Measurements from ENCODE around the gene EYA4.

EYA4 gene

DNA sequence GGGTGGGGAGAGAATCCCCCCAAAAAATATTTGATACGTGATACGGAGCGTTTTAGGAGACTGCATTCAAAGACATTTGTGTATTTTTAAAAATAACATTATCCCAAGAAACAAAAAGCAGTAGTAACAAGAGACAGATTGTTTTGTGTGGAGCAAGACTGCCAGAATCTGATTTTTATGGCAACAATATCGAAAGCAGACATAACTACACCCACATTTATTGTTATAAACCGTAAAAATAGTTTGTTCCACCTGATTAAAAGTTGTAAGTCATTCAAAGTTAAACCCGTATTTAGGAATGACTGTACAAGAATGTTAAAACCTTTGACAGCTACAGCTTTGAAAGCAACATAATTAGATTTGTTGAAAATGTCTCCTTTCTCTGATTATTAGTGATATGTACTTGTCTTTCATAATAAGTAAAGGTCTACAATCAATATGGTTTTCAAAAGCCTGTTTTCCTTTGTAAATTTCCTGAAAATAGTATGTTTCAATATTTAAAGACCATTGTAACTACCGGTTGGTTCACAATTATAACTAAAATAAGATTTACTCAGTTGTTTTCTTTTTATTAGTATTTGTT is 2.7 kb downstream of the EYA4 start:
- Histone ChIP-seq H3K27me3 (ENCODE audit: low read depth, low read length) (peaks cover 21% of the 10 kb centered on the region), H3K9me3 (ENCODE audit: control insufficient read depth in 1 of 2, low read length in 2 of 2) (no peaks in the 10 kb centered on the region), H3K36me3 (ENCODE audit: control insufficient read depth in 1 of 2, insufficient read depth in 2 of 2, low read length in 2 of 2) (no peaks in the 10 kb centered on the region), H3K27ac (ENCODE audit: low read length) (no peak overlapping the region), H3K4me1 (ENCODE audit: control insufficient read depth in 1 of 2, insufficient read depth in 2 of 2, low read length in 2 of 2) (peaks cover 0 to 23% of the 10 kb centered on the region in 2 donors), H3K4me3 (ENCODE audit: low read depth in 1 of 2, low read length in 2 of 2) (no peak overlapping the region)

DNA sequence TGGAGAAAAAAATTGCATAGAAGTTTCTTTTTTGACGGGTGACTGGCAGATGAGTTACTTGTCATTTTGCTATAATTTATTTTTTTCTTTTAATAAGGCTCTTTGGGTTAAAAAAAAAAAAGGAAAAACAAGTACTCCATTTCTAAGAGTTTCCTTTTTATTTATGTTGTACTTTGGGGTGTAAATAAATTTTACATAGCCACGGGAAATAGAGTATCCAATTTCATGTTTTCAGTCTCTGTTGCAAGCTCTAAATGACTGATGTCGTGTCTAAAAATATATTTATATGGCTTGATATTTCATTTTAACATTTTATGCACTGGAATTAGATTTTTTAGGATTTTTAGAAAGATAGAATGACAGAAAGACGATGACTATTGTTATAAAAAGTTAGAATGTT is 3.4 kb downstream of the EYA4 start:
- H3K4me1 ChIP-seq (ENCODE audit: control insufficient read depth in 1 of 2, insufficient read depth in 2 of 2, low read length in 2 of 2) = peaks cover 0 to 23% of the 10 kb centered on the region in 2 donors
- peaks cover 21% of the 10 kb centered on the region for H3K27me3 ChIP-seq (ENCODE audit: low read depth, low read length)

GRCh38 chr6:133245007-133245406 is 3.9 kb downstream of the EYA4 start:
- H3K4me3 ChIP-seq (ENCODE audit: low read depth in 1 of 2, low read length in 2 of 2) = no peak overlapping the region
- no peaks in the 10 kb centered on the region for H3K9me3 ChIP-seq (ENCODE audit: control insufficient read depth in 1 of 2, low read length in 2 of 2)
- no peak overlapping the region for H3K27ac ChIP-seq (ENCODE audit: low read length)
- peaks cover 0 to 23% of the 10 kb centered on the region in 2 donors for H3K4me1 ChIP-seq (ENCODE audit: control insufficient read depth in 1 of 2, insufficient read depth in 2 of 2, low read length in 2 of 2)
- no peaks in the 10 kb centered on the region for H3K36me3 ChIP-seq (ENCODE audit: control insufficient read depth in 1 of 2, insufficient read depth in 2 of 2, low read length in 2 of 2)
- H3K27me3 ChIP-seq (ENCODE audit: low read depth, low read length) = peaks cover 21% of the 10 kb centered on the region

More for the DNA sequence above, 3.4 kb downstream of the EYA4 start:
- no peaks in the 10 kb centered on the region for H3K36me3 ChIP-seq (ENCODE audit: control insufficient read depth in 1 of 2, insufficient read depth in 2 of 2, low read length in 2 of 2)
- H3K9me3 ChIP-seq (ENCODE audit: control insufficient read depth in 1 of 2, low read length in 2 of 2) = no peaks in the 10 kb centered on the region
- H3K27ac ChIP-seq (ENCODE audit: low read length) = no peak overlapping the region
- H3K4me3 ChIP-seq (ENCODE audit: low read depth in 1 of 2, low read length in 2 of 2) = no peak overlapping the region

- Histone ChIP-seq H3K9me3 (ENCODE audit: control insufficient read depth in 1 of 2, low read length in 2 of 2) (no peaks in the 10 kb centered on the region), H3K36me3 (ENCODE audit: control insufficient read depth in 1 of 2, insufficient read depth in 2 of 2, low read length in 2 of 2) (no peaks in the 10 kb centered on the region), H3K27me3 (ENCODE audit: low read depth, low read length) (peaks cover 17% of the 10 kb centered on the region), H3K4me3 (ENCODE audit: low read depth in 1 of 2, low read length in 2 of 2) (no peak overlapping the region), H3K4me1 (ENCODE audit: control insufficient read depth in 1 of 2, insufficient read depth in 2 of 2, low read length in 2 of 2) (peaks cover 0 to 23% of the 10 kb centered on the region in 2 donors), H3K27ac (ENCODE audit: low read length) (no peak overlapping the region)
Observed at GRCh38 chr6:133245422-133245903, 4.3 kb downstream of the EYA4 start.

GRCh38 chr6:133247581-133247980 is 6.4 kb downstream of the EYA4 start:
- Histone ChIP-seq H3K4me1 (ENCODE audit: control insufficient read depth in 1 of 2, insufficient read depth in 2 of 2, low read length in 2 of 2) (peaks cover 0 to 8% of the 10 kb centered on the region in 2 donors), H3K9me3 (ENCODE audit: control insufficient read depth in 1 of 2, low read length in 2 of 2) (no peaks in the 10 kb centered on the region), H3K4me3 (ENCODE audit: low read depth in 1 of 2, low read length in 2 of 2) (no peak overlapping the region), H3K27me3 (ENCODE audit: low read depth, low read length) (peaks cover 10% of the 10 kb centered on the region), H3K27ac (ENCODE audit: low read length) (no peak overlapping the region), H3K36me3 (ENCODE audit: control insufficient read depth in 1 of 2, insufficient read depth in 2 of 2, low read length in 2 of 2) (no peaks in the 10 kb centered on the region)

- Histone ChIP-seq H3K4me1 (ENCODE audit: control insufficient read depth in 1 of 2, insufficient read depth in 2 of 2, low read length in 2 of 2) (no peaks in the 10 kb centered on the region), H3K27me3 (ENCODE audit: low read depth, low read length) (peaks cover 2% of the 10 kb centered on the region), H3K36me3 (ENCODE audit: control insufficient read depth in 1 of 2, insufficient read depth in 2 of 2, low read length in 2 of 2) (no peaks in the 10 kb centered on the region), H3K4me3 (ENCODE audit: low read depth in 1 of 2, low read length in 2 of 2) (no peak overlapping the region), H3K27ac (ENCODE audit: low read length) (no peak overlapping the region), H3K9me3 (ENCODE audit: control insufficient read depth in 1 of 2, low read length in 2 of 2) (no peaks in the 10 kb centered on the region)
Observed at GRCh38 chr6:133248241-133249001, 7.3 kb downstream of the EYA4 start.

DNA sequence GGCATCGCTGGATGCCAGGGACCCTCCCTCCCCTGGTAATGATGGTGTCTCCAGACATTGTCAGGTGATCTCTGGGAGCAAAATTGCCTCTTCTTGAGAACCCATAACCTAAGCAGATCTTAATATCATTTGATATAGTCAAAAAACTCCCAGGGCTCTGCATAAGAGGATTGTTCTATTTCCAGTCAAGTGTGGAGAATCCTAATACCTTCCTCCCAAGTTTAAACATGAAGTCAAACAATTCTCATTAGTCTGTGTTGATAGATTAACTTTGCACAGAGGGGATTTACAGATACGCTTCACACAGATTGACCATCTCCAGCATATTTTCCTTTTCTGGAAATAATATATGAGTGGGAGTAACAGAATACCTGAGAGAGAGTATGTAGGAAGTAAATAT is 10.5 kb downstream of the EYA4 start:
- Histone ChIP-seq H3K4me1 (ENCODE audit: control insufficient read depth in 1 of 2, insufficient read depth in 2 of 2, low read length in 2 of 2) (no peaks in the 10 kb centered on the region), H3K27ac (ENCODE audit: low read length) (no peak overlapping the region), H3K27me3 (ENCODE audit: low read depth, low read length) (no peaks in the 10 kb centered on the region)

DNA sequence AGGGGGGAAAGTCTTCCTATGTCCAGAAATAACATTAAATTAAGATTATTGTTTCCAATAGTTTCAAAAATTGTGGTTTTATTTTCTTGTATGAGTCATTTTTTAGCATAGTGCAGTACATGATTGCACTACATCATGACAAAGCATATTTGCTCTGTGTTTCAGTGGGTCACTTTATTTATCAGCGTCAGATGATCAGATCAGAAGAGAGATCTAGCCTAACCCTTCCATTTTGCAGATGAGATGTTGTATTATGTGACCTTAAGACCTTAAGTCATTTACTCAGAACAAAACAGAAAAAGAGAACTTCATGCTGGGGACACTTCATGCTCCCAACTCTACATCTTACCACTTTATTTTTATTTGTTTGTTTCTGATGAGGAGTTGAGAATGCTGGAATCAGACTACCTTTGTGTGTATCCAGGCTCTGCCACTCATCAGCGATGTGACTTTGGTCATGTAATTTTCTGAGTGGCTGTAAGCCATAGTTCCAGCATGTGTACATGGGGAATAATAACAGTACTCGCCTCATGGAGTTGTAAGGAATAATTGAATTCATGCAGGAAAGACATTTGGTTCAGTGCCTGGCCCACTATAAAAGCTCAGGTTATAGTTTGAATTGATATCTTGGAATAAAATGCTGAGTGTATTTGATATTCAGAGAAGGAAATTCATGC is 13.5 kb downstream of the EYA4 start:
- Histone ChIP-seq H3K27me3 (ENCODE audit: low read depth, low read length) (no peaks in the 10 kb centered on the region), H3K36me3 (ENCODE audit: control insufficient read depth in 1 of 2, insufficient read depth in 2 of 2, low read length in 2 of 2) (no peaks in the 10 kb centered on the region), H3K9me3 (ENCODE audit: control insufficient read depth in 1 of 2, low read length in 2 of 2) (no peaks in the 10 kb centered on the region), H3K4me1 (ENCODE audit: control insufficient read depth in 1 of 2, insufficient read depth in 2 of 2, low read length in 2 of 2) (no peaks in the 10 kb centered on the region), H3K4me3 (ENCODE audit: low read depth in 1 of 2, low read length in 2 of 2) (no peak overlapping the region), H3K27ac (ENCODE audit: low read length) (no peak overlapping the region)

More for the DNA sequence above, 10.5 kb downstream of the EYA4 start:
- Histone ChIP-seq H3K36me3 (ENCODE audit: control insufficient read depth in 1 of 2, insufficient read depth in 2 of 2, low read length in 2 of 2) (no peaks in the 10 kb centered on the region), H3K4me3 (ENCODE audit: low read depth in 1 of 2, low read length in 2 of 2) (no peak overlapping the region), H3K9me3 (ENCODE audit: control insufficient read depth in 1 of 2, low read length in 2 of 2) (no peaks in the 10 kb centered on the region)

DNA sequence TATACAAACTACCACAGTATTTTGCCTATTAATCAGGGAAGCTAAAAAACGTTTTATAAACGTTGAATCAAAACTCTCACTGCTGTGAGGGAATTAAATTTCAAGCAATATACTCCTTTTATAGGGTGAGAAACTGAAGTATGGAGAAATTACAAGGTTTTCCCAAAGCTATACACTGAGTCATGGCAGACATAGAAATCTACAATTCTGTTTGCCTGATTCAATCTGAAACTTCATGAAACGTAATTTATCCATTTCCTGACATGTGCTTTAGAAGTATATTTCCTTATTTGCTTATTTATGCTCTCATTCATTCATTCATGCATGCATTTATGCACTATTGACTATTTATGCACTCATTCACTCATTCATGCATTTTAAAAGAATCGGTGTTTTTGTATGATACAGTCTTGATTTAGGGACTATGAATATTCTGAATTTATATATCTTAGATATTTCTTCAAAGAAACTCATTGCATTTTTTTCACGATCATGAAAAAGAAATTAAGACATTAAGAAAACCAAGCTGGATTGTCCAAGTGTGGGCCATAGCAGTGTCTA is 16.5 kb downstream of the EYA4 start:
- no peak overlapping the region for H3K4me3 ChIP-seq (ENCODE audit: low read depth in 1 of 2, low read length in 2 of 2)

DNA sequence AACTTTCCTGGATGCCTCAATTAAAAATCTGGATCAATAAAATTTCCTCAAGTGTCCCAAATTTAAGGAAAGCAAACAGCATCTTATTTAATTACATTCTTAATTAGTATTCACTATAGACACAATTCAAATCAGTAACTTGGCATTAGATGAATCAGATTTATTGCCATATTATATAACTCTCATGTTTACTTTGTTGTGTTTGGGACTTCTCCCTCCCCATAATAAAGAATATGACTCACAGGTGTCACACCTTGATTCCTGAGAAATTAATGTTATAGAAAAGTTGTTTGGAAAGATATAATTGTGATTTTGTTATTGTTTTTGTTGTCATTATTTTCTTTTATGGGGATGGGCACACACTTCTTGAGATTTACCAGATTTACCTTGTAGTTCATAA is 18.4 kb downstream of the EYA4 start:
- no peaks in the 10 kb centered on the region for H3K9me3 ChIP-seq (ENCODE audit: control insufficient read depth in 1 of 2, low read length in 2 of 2)
- no peaks in the 10 kb centered on the region for H3K4me1 ChIP-seq (ENCODE audit: control insufficient read depth in 1 of 2, insufficient read depth in 2 of 2, low read length in 2 of 2)
- H3K27ac ChIP-seq (ENCODE audit: low read length) = no peak overlapping the region
- no peaks in the 10 kb centered on the region for H3K36me3 ChIP-seq (ENCODE audit: control insufficient read depth in 1 of 2, insufficient read depth in 2 of 2, low read length in 2 of 2)
- H3K4me3 ChIP-seq (ENCODE audit: low read depth in 1 of 2, low read length in 2 of 2) = no peak overlapping the region
- no peaks in the 10 kb centered on the region for H3K27me3 ChIP-seq (ENCODE audit: low read depth, low read length)

More for the DNA sequence above, 16.5 kb downstream of the EYA4 start:
- no peaks in the 10 kb centered on the region for H3K27me3 ChIP-seq (ENCODE audit: low read depth, low read length)
- no peak overlapping the region for H3K27ac ChIP-seq (ENCODE audit: low read length)
- no peaks in the 10 kb centered on the region for H3K9me3 ChIP-seq (ENCODE audit: control insufficient read depth in 1 of 2, low read length in 2 of 2)
- H3K4me1 ChIP-seq (ENCODE audit: control insufficient read depth in 1 of 2, insufficient read depth in 2 of 2, low read length in 2 of 2) = no peaks in the 10 kb centered on the region
- H3K36me3 ChIP-seq (ENCODE audit: control insufficient read depth in 1 of 2, insufficient read depth in 2 of 2, low read length in 2 of 2) = no peaks in the 10 kb centered on the region

- H3K4me1 ChIP-seq (ENCODE audit: control insufficient read depth in 1 of 2, insufficient read depth in 2 of 2, low read length in 2 of 2) = no peaks in the 10 kb centered on the region
- no peak overlapping the region for H3K4me3 ChIP-seq (ENCODE audit: low read depth in 1 of 2, low read length in 2 of 2)
- H3K36me3 ChIP-seq (ENCODE audit: control insufficient read depth in 1 of 2, insufficient read depth in 2 of 2, low read length in 2 of 2) = no peaks in the 10 kb centered on the region
- H3K27me3 ChIP-seq (ENCODE audit: low read depth, low read length) = no peaks in the 10 kb centered on the region
- no peak overlapping the region for H3K27ac ChIP-seq (ENCODE audit: low read length)
- H3K9me3 ChIP-seq (ENCODE audit: control insufficient read depth in 1 of 2, low read length in 2 of 2) = no peaks in the 10 kb centered on the region
Observed at GRCh38 chr6:133262804-133263203, 21.6 kb downstream of the EYA4 start.
